ENCODE results near the gene SP5.

SP5 gene

GRCh38 chr2:170711196-170711773, 3.9 kb upstream of the SP5 start:
- Histone ChIP-seq H3K4me1 (ENCODE audit: control insufficient read depth, insufficient read depth, low read length, poor library complexity, severe bottlenecking) (peaks cover 11% of the 10 kb centered on the region), H3K27ac (ENCODE audit: low read depth, low read length, severe bottlenecking) (no peak overlapping the region), H3K9me3 (ENCODE audit: control insufficient read depth, low read length) (no peaks in the 10 kb centered on the region), H3K4me3 (ENCODE audit: extremely low read depth, insufficient read depth, low read length, poor library complexity, severe bottlenecking) (peak overlapping the region; percentile 33), H3K36me3 (ENCODE audit: control insufficient read depth, insufficient read depth, low read length) (no peaks in the 10 kb centered on the region)
- 8 to 9% methylated on average over 4 of the region's 9 CpGs for WGBS, 2 experiments (ENCODE audit: insufficient coverage in 2 of 2)

DNA sequence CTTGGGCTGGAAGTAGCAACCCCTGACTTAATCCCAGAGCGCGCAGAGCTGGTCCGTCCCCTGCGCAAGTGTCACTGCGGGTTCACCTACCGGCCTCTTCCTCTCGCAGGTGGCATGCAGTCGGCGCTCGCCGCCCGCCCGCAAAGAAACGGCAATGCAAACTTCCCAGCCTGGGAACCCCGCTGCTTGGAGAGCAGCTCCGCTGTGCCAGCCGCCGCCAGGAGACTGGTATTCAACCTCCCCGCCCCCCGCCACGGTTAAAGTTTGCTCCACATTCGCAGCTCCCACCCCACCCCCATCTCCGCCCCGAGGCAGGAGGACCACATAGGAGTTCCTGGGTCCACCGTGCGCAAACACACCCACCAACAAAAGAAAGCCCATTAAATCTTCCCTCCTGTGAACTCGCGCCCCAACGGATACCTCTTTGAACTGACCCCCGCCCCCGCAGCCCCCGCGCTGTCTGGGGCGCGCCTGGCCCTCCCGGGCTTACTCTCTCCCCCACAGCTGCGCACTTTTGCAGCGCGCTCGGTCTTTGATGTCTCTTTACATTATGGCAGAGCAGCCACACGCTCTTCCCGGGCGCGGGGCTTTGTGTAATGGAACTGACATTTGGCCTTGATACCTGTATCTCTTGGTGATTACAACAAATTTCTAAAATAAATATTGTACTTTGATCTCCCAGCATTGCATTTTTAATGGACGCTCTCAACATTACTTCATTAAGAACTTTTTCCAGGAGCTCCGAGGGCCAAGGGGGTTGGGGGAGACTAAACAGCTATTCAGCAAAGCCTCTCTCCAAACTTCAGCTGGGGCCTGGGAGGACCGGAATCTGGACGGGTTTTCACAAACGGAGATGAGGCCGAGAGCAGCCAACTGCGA, 3.1 kb upstream of the SP5 start:
- WGBS, 2 experiments (ENCODE audit: insufficient coverage in 2 of 2) = 1% methylated on average over 35 to 37 of the region's 51 CpGs
- Histone ChIP-seq H3K4me1 (ENCODE audit: control insufficient read depth, insufficient read depth, low read length, poor library complexity, severe bottlenecking) (peaks cover 11% of the 10 kb centered on the region), H3K4me3 (ENCODE audit: extremely low read depth, insufficient read depth, low read length, poor library complexity, severe bottlenecking) (peak overlapping the region; percentile 33), H3K36me3 (ENCODE audit: control insufficient read depth, insufficient read depth, low read length) (no peaks in the 10 kb centered on the region), H3K9me3 (ENCODE audit: control insufficient read depth, low read length) (no peaks in the 10 kb centered on the region), H3K27ac (ENCODE audit: low read depth, low read length, severe bottlenecking) (no peak overlapping the region)

- WGBS, 2 experiments (ENCODE audit: insufficient coverage in 2 of 2) = 12 to 14% methylated on average over 28 to 30 of the region's 41 CpGs
- H3K4me3 ChIP-seq (ENCODE audit: extremely low read depth, insufficient read depth, low read length, poor library complexity, severe bottlenecking) = no peak overlapping the region
These were observed 2.2 kb upstream of the SP5 start for GRCh38 chr2:170712653-170713542.

DNA sequence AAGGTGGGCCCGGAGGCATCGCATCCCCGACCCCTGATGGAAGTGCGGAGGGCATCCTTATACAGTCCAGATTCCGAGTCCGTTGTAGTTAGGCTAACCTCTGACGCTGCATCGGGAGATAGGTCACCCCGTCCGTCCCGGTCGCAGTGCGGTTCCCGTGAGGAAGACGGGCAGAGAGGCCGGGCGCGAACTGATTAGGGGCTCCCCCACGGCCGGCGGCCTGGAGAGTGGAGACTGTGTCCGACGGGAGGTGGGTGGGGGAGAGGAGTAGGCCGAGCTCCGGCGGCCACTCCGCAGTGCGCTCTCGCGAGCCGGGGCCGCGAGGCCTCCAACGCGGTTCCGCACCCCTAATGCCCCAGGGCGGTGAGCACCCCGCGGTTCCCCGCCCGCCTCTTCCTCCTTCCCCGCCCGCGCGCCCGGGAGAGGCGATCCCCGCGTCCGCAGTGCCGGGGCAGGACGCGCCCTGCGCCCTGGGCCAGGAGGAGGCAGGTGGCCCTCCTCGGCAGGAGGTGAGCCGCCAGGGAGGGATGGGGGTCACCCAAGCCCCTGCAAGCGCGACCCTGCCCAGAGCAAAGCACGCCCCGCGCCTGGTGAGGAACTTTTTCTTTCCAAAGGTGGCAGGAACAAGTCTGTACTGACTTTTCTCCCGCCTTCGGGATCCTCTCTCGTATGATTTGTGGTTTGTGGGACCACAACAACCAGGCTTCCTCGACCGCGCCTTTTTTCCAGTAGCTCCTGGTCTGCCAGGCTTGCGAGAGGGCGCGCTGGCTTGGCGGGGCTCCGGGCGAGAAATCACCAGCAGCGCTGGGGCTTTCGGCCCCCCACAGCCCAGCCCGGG, 1.4 kb upstream of the SP5 start:
- WGBS, 2 experiments (ENCODE audit: insufficient coverage in 2 of 2) = 1 to 2% methylated on average over 51 to 61 of the region's 76 CpGs
- Histone ChIP-seq H3K9me3 (ENCODE audit: control insufficient read depth, low read length) (no peaks in the 10 kb centered on the region), H3K4me1 (ENCODE audit: control insufficient read depth, insufficient read depth, low read length, poor library complexity, severe bottlenecking) (peaks cover 11% of the 10 kb centered on the region), H3K36me3 (ENCODE audit: control insufficient read depth, insufficient read depth, low read length) (no peaks in the 10 kb centered on the region), H3K27ac (ENCODE audit: low read depth, low read length, severe bottlenecking) (no peak overlapping the region), H3K4me3 (ENCODE audit: extremely low read depth, insufficient read depth, low read length, poor library complexity, severe bottlenecking) (peak overlapping the region; percentile 61)

More at GRCh38 chr2:170712653-170713542, 2.2 kb upstream of the SP5 start:
- Histone ChIP-seq H3K9me3 (ENCODE audit: control insufficient read depth, low read length) (no peaks in the 10 kb centered on the region), H3K4me1 (ENCODE audit: control insufficient read depth, insufficient read depth, low read length, poor library complexity, severe bottlenecking) (peaks cover 11% of the 10 kb centered on the region), H3K27ac (ENCODE audit: low read depth, low read length, severe bottlenecking) (no peak overlapping the region), H3K36me3 (ENCODE audit: control insufficient read depth, insufficient read depth, low read length) (no peaks in the 10 kb centered on the region)

DNA sequence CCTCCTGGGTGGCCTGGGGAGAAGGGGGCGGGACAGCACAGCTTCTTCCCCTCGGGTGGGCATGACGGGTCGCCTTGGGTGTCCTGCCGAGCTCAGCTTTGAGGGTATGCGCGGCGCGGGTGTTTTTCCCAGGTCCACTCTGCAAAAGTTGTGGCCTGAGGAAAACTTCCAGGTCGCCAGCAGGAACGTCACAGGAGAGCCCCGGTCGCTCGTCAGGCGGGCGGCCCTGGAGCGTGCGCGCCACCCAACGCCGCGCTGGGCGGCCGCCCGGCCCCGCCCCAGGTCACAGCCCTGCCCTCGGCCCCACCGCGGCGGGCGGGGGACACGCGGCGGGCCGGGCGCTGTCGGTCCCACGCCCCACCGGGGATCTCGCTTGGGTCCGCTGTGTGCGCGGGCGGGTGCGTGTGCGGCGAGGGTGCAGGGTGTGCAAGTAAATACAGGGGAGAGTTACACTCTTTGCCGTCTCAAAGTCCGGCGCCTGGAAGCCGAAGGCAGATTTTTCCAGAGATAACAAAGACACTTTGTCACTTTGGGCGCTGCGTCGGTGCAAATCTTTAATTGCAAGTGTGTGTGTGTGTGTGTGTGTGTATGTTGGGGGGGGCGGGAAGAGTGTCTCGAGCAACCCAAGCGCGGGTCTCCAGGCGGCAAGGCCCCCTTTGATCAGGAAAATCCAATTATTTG, 616 bp upstream of the SP5 start:
- Histone ChIP-seq H3K9me3 (ENCODE audit: control insufficient read depth, low read length) (no peaks in the 10 kb centered on the region), H3K4me3 (ENCODE audit: extremely low read depth, insufficient read depth, low read length, poor library complexity, severe bottlenecking) (peak overlapping the region; percentile 61), H3K36me3 (ENCODE audit: control insufficient read depth, insufficient read depth, low read length) (no peaks in the 10 kb centered on the region), H3K4me1 (ENCODE audit: control insufficient read depth, insufficient read depth, low read length, poor library complexity, severe bottlenecking) (peaks cover 11% of the 10 kb centered on the region), H3K27ac (ENCODE audit: low read depth, low read length, severe bottlenecking) (peak overlapping the region; percentile 10)
- 1% methylated on average over 29 to 44 of the region's 59 CpGs for WGBS, 2 experiments (ENCODE audit: insufficient coverage in 2 of 2)

DNA sequence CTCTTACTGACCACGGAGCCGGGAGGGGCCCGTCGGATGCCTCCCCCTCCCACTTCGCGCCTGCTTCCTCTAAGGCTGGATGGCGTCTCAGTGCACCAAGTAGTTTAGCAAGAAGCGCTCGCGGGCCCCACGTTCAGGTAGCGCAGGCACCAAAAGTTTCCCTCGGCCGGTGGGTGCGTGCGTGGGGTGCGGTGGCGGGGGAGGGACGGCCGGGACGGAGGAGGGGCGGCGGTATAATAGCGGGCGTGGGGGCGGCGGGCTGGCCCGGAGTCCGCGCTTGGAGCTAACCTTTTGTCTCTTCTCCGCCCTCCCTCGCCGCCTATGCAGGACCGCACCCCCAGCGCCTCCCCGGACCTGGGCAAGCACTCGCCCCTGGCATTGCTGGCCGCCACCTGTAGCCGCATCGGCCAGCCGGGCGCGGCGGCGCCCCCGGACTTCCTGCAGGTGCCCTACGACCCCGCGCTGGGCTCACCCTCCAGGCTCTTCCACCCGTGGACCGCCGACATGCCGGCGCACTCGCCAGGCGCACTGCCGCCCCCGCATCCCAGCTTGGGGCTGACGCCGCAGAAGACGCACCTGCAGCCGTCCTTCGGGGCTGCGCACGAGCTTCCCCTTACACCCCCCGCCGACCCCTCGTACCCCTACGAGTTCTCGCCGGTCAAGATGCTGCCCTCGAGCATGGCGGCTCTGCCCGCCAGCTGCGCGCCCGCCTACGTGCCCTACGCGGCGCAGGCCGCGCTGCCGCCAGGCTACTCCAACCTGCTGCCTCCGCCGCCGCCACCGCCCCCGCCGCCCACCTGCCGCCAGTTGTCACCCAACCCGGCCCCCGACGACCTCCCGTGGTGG, 1.0 kb downstream of the SP5 start:
- WGBS, 2 experiments (ENCODE audit: insufficient coverage in 2 of 2) = 1% methylated on average over 36 to 66 of the region's 95 CpGs

DNA sequence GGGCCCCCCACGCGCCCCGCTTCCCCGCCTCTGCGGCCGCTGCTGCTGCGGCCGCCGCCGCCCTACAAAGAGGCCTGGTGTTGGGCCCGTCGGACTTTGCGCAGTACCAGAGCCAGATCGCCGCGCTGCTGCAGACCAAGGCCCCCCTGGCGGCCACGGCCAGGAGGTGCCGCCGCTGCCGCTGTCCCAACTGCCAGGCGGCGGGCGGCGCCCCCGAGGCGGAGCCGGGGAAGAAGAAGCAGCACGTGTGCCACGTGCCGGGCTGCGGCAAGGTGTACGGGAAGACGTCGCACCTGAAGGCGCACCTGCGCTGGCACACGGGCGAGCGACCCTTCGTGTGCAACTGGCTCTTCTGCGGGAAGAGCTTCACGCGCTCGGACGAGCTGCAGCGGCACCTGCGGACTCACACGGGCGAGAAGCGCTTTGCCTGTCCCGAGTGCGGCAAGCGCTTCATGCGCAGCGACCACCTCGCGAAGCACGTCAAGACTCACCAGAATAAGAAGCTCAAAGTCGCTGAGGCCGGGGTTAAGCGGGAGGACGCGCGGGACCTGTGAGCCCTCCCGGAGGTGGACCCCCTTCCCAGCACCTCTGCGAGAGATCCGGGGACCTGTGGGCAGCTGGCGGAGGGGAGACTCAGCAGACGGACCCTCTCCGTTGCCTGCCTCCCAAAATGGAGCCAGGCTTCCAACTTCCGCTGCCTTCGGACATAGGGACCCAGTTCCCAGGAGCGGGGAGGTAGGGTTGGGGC, 1.9 kb downstream of the SP5 start:
- H3K36me3 ChIP-seq (ENCODE audit: control insufficient read depth, insufficient read depth, low read length) = no peaks in the 10 kb centered on the region
- no peaks in the 10 kb centered on the region for H3K9me3 ChIP-seq (ENCODE audit: control insufficient read depth, low read length)
- no peak overlapping the region for H3K27ac ChIP-seq (ENCODE audit: low read depth, low read length, severe bottlenecking)
- 0 to 1% methylated on average over 59 to 67 of the region's 74 CpGs for WGBS, 2 experiments (ENCODE audit: insufficient coverage in 2 of 2)
- peak overlapping the region; percentile 61 for H3K4me3 ChIP-seq (ENCODE audit: extremely low read depth, insufficient read depth, low read length, poor library complexity, severe bottlenecking)
- peaks cover 4% of the 10 kb centered on the region for H3K4me1 ChIP-seq (ENCODE audit: control insufficient read depth, insufficient read depth, low read length, poor library complexity, severe bottlenecking)

More for the DNA sequence above, 1.0 kb downstream of the SP5 start:
- peaks cover 11% of the 10 kb centered on the region for H3K4me1 ChIP-seq (ENCODE audit: control insufficient read depth, insufficient read depth, low read length, poor library complexity, severe bottlenecking)
- no peak overlapping the region for H3K27ac ChIP-seq (ENCODE audit: low read depth, low read length, severe bottlenecking)
- H3K9me3 ChIP-seq (ENCODE audit: control insufficient read depth, low read length) = no peaks in the 10 kb centered on the region
- H3K36me3 ChIP-seq (ENCODE audit: control insufficient read depth, insufficient read depth, low read length) = no peaks in the 10 kb centered on the region
- H3K4me3 ChIP-seq (ENCODE audit: extremely low read depth, insufficient read depth, low read length, poor library complexity, severe bottlenecking) = peak overlapping the region; percentile 61

DNA sequence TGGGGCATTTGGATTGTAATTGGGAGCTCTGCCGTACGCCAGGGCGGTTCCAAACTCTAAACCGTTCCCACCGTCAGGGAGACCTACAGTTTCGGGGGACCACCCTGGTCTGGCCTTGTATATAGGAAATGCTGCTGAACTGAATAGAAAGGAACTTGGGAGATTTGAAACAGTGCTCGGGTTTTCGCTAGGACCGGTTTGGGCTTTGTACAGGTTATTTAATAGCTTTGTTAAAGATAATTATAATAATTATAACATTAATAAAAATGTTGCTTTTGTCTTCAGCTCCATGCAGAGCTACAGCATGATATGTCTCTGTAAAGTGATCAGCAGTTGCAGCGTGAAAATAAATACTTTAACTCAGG, 2.4 kb downstream of the SP5 start:
- no peaks in the 10 kb centered on the region for H3K9me3 ChIP-seq (ENCODE audit: control insufficient read depth, low read length)
- peak overlapping the region; percentile 61 for H3K4me3 ChIP-seq (ENCODE audit: extremely low read depth, insufficient read depth, low read length, poor library complexity, severe bottlenecking)
- 0% methylated on average over 1 to 3 of the region's 10 CpGs for WGBS, 2 experiments (ENCODE audit: insufficient coverage in 2 of 2)
- H3K36me3 ChIP-seq (ENCODE audit: control insufficient read depth, insufficient read depth, low read length) = no peaks in the 10 kb centered on the region
- no peaks in the 10 kb centered on the region for H3K4me1 ChIP-seq (ENCODE audit: control insufficient read depth, insufficient read depth, low read length, poor library complexity, severe bottlenecking)
- no peak overlapping the region for H3K27ac ChIP-seq (ENCODE audit: low read depth, low read length, severe bottlenecking)
